ENCODE results near the gene PINLYP. TPM values are rescaled to one million over a fixed set of nuclear protein-coding genes. Genes with fewer than 3 reads are reported as not detected.
"Not testable (repeated sequence)": the region's sequence is repeated elsewhere in the genome, so short reads cannot be mapped to it uniquely, and the experiment has no call there.

The PINLYP gene
- total RNA-seq, 6 donors from 2014 or later, result 1.8 to 9.4 (median 4.1) TPM

DNA sequence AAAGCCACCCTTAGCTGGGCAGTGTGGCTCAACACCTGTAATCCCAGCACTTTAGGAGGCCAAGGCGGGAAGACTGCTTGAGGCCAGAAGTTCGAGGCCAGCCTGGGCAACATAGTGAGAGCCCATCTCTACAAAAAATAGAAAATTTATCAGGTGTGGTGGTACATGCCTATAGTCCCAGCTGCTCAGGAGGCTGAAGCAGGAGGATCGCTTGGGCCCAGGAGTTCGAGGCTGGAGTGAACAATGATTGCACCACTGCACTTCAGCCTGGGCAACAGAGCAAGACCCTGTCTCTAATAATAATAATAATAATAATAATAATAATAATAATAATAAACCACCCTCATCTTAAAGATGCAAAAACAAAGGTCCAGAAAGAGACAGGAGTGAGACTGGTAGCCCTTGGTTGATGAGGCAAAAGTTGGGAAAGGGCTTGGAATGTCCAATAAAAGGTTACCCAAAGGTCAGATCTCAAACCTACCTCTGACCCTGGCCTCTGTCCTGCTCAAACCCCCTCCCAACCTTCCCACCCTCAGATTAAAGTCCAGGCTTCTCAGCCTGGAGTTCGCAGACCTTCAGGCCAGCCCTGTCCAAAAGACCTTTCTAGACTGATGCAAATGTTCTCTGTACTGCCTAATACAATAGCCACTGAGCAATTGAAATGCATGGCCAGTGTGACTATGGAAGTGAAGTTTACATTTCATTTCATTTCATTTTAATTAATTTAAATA is 33.5 kb upstream of the PINLYP start:
- Histone ChIP-seq H3K9me3 (peaks cover 0 to 7% (median 3%) of the 10 kb centered on the region in 4 donors), H3K4me1 (no peaks in the 10 kb centered on the region), H3K27ac (no peak overlapping the region), H3K4me3 (no peak overlapping the region), H3K36me3 (peaks cover 7 to 89% (median 59%) of the 10 kb centered on the region in 4 donors), H3K27me3 (no peaks in the 10 kb centered on the region)
- WGBS, 2 donors, result 93 to 99% methylated on average over 5 of the region's 5 CpGs
- DNase-seq (no peak), ATAC-seq (ENCODE audit: low FRiP score in 2 of 2) (no peak)
- TF ChIP-seq CTCF (IDR thresholded peaks at IDR 0.05) (no peak), POLR2A (IDR thresholded peaks at IDR 0.05) (no peak), POLR2AphosphoS5 (IDR thresholded peaks at IDR 0.05) (no peak), EP300 (IDR thresholded peaks at IDR 0.05) (no peak)

GRCh38 chr19:43544077-43544476 is 31.5 kb upstream of the PINLYP start:
- Histone ChIP-seq H3K4me1 (no peaks in the 10 kb centered on the region), H3K27me3 (no peaks in the 10 kb centered on the region), H3K36me3 (peaks cover 7 to 80% (median 50%) of the 10 kb centered on the region in 4 donors), H3K9me3 (peaks cover 0 to 2% (median 0%) of the 10 kb centered on the region in 4 donors), H3K27ac (no peak overlapping the region), H3K4me3 (no peak overlapping the region)
- DNase-seq (no peak), ATAC-seq (ENCODE audit: low FRiP score in 2 of 2) (no peak)
- WGBS, 2 donors, result 91 to 97% methylated on average over 8 to 9 of the region's 9 CpGs
- TF ChIP-seq CTCF (IDR thresholded peaks at IDR 0.05) (no peak), POLR2A (IDR thresholded peaks at IDR 0.05) (no peak), EP300 (IDR thresholded peaks at IDR 0.05) (no peak), POLR2AphosphoS5 (IDR thresholded peaks at IDR 0.05) (no peak)

- TF ChIP-seq CTCF (IDR thresholded peaks at IDR 0.05) (no peak), POLR2A (IDR thresholded peaks at IDR 0.05) (no peak), POLR2AphosphoS5 (IDR thresholded peaks at IDR 0.05) (no peak), EP300 (IDR thresholded peaks at IDR 0.05) (no peak)
- H3K27ac ChIP-seq, result no peak overlapping the region
- DNase-seq, result no peak
- H3K36me3 ChIP-seq, result peaks cover 6 to 79% (median 49%) of the 10 kb centered on the region in 4 donors
- 91 to 97% methylated on average over 5 of the region's 5 CpGs for WGBS, 2 donors
- no peak for ATAC-seq (ENCODE audit: low FRiP score in 2 of 2)
- no peaks in the 10 kb centered on the region for H3K9me3 ChIP-seq
- H3K4me1 ChIP-seq, result no peaks in the 10 kb centered on the region
- no peak overlapping the region for H3K4me3 ChIP-seq
- no peaks in the 10 kb centered on the region for H3K27me3 ChIP-seq
Observed at GRCh38 chr19:43545276-43545675, 30.3 kb upstream of the PINLYP start.

DNA sequence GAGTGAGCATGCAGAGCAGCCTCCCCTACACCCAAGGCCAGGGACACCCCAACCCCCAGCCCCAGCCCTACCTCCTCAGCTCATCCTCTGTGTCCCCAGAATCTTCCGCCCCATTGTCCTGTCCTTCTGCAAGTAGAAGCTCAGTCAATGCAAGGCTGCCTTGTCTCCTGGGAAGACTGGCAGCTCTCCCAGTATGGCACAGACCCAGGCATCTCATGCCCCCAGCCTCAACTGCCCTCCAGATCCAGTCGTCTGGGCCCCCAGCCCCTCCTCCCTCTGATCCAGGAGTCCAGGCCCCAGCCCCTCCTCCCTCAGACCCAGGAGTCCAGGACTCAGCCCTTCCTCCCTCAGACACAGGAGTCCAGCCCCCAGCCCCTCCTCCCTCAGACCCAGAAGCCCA is 29.6 kb upstream of the PINLYP start:
- H3K36me3 ChIP-seq, result peaks cover 8 to 79% (median 49%) of the 10 kb centered on the region in 4 donors
- no peaks in the 10 kb centered on the region for H3K27me3 ChIP-seq
- 88 to 100% methylated on average over 2 of the region's 2 CpGs for WGBS, 2 donors
- H3K4me1 ChIP-seq, result no peaks in the 10 kb centered on the region
- TF ChIP-seq CTCF (IDR thresholded peaks at IDR 0.05), result no peak
- TF ChIP-seq POLR2AphosphoS5 (IDR thresholded peaks at IDR 0.05), result no peak
- no peak for TF ChIP-seq POLR2A (IDR thresholded peaks at IDR 0.05)
- TF ChIP-seq EP300 (IDR thresholded peaks at IDR 0.05), result no peak
- no peak overlapping the region for H3K4me3 ChIP-seq
- H3K9me3 ChIP-seq, result no peaks in the 10 kb centered on the region
- no peak for DNase-seq
- ATAC-seq (ENCODE audit: low FRiP score in 2 of 2), result no peak
- H3K27ac ChIP-seq, result no peak overlapping the region

GRCh38 chr19:43546581-43546980 is 29.0 kb upstream of the PINLYP start:
- ATAC-seq (ENCODE audit: low FRiP score in 2 of 2) (no peak), DNase-seq (no peak)
- no peak overlapping the region for H3K27ac ChIP-seq
- WGBS, 2 donors, result 93 to 97% methylated on average over 3 of the region's 3 CpGs
- H3K4me3 ChIP-seq, result no peak overlapping the region
- H3K4me1 ChIP-seq, result no peaks in the 10 kb centered on the region
- peaks cover 11 to 81% (median 52%) of the 10 kb centered on the region in 4 donors for H3K36me3 ChIP-seq
- no peaks in the 10 kb centered on the region for H3K9me3 ChIP-seq
- no peak for TF ChIP-seq POLR2AphosphoS5 (IDR thresholded peaks at IDR 0.05)
- no peak for TF ChIP-seq CTCF (IDR thresholded peaks at IDR 0.05)
- no peak for TF ChIP-seq EP300 (IDR thresholded peaks at IDR 0.05)
- TF ChIP-seq POLR2A (IDR thresholded peaks at IDR 0.05), result no peak
- H3K27me3 ChIP-seq, result no peaks in the 10 kb centered on the region

GRCh38 chr19:43547926-43548325 is 27.7 kb upstream of the PINLYP start:
- H3K27me3 ChIP-seq; H3K4me1 ChIP-seq; ATAC-seq (ENCODE audit: low FRiP score in 2 of 2); H3K9me3 ChIP-seq; H3K27ac ChIP-seq; H3K4me3 ChIP-seq: not testable (repeated sequence)
- H3K36me3 ChIP-seq, result peaks cover 14 to 81% (median 51%) of the 10 kb centered on the region in 4 donors
- DNase-seq, result peak in 1 of 2 donors; percentile 68
- 88 to 91% methylated on average over 3 to 9 of the region's 24 CpGs for WGBS, 2 donors
